DND-41 (cell line): Measurements from ENCODE around the gene SLC6A9.

ENCODE experiments used
- ATAC-seq: fragments of 200-7000 bp; cut with Tn5 transposase; 3 replicates; pipeline ENCODE4 v1.9.1; 2021; ENCODE audit warnings: low read depth; ENCODE audit not compliant: insufficient read depth
- DNase-seq: peaks from one replicate; pipeline ENCODE4 v3.0.0-alpha.2; 2020
- H2AFZ ChIP-seq: 2 replicates; pipeline ENCODE4 v1.6.0; 2012; ENCODE audit warnings: low read depth, low read length
- H3K27ac ChIP-seq: 2 replicates; pipeline ENCODE4 v1.5.1; 2012; ENCODE audit warnings: low read length, inconsistent platforms
- H3K27me3 ChIP-seq: fragments of 200-600 bp; sonication (generic); 2 replicates; pipeline ENCODE4 v1.6.0; 2012; ENCODE audit warnings: low read length, mild to moderate bottlenecking, inconsistent platforms; ENCODE audit not compliant: insufficient read depth, poor library complexity
- H3K36me3 ChIP-seq: 2 replicates; pipeline ENCODE4 v1.5.1; 2012; ENCODE audit warnings: low read length, inconsistent platforms; ENCODE audit not compliant: insufficient read depth
- H3K4me1 ChIP-seq: 2 replicates; pipeline ENCODE4 v1.5.1; 2012; ENCODE audit warnings: mild to moderate bottlenecking, low read length; ENCODE audit not compliant: insufficient read depth
- H3K4me2 ChIP-seq: 2 replicates; pipeline ENCODE4 v1.6.0; 2012; ENCODE audit warnings: mild to moderate bottlenecking, moderate library complexity, low read length, inconsistent platforms; ENCODE audit not compliant: insufficient read depth
- H3K4me3 ChIP-seq, 2 experiments: fragments of 200-600 bp in 1 of 2; shearing (Covaris generic) in 1 of 2; 2 replicates each; pipeline ENCODE4 v1.5.1; 2012 to 2016; ENCODE audit warnings: inconsistent platforms in 2 of 2, low read length in 2 of 2, mild to moderate bottlenecking in 2 of 2, low read depth in 1 of 2, moderate library complexity in 1 of 2
- H3K79me2 ChIP-seq: 2 replicates; pipeline ENCODE4 v1.6.0; 2012; ENCODE audit warnings: low read length, inconsistent platforms; ENCODE audit not compliant: insufficient read depth
- H3K9ac ChIP-seq: 2 replicates; pipeline ENCODE4 v1.6.0; 2012; ENCODE audit warnings: low read depth, mild to moderate bottlenecking, inconsistent platforms, low read length, moderate library complexity
- H3K9me3 ChIP-seq: 2 replicates; pipeline ENCODE4 v1.5.1; 2012; ENCODE audit warnings: low read length, moderate library complexity, mild to moderate bottlenecking, inconsistent platforms; ENCODE audit not compliant: insufficient read depth, severe bottlenecking
- H4K20me1 ChIP-seq: 2 replicates; pipeline ENCODE4 v1.6.0; 2012; ENCODE audit warnings: low read length; ENCODE audit not compliant: insufficient read depth
- CTCF ChIP-seq: IDR thresholded peaks from 2 replicates; pipeline ENCODE4 v1.5.1; 2012; ENCODE audit warnings: borderline replicate concordance, low read length, moderate library complexity, mild to moderate bottlenecking; ENCODE audit not compliant: poor library complexity, severe bottlenecking; ENCODE audit errors: extremely low read depth
- EZH2 ChIP-seq: IDR thresholded peaks from 3 replicates; pipeline ENCODE4 v1.6.1; 2012; ENCODE audit warnings: borderline replicate concordance, low read depth, mild to moderate bottlenecking, moderate library complexity, low read length, inconsistent platforms; ENCODE audit not compliant: severe bottlenecking

Gene SLC6A9

GRCh38 chr1:43976890-43977289 is 54.4 kb downstream of the SLC6A9 start:
- Histone ChIP-seq H3K9me3 (no peaks in the 10 kb centered on the region), H3K4me2 (peak overlapping the region; percentile 74), H3K27me3 (peaks cover 7% of the 10 kb centered on the region), H3K79me2 (peaks cover 24% of the 10 kb centered on the region), H3K27ac (no peak overlapping the region), H3K4me3 (peak overlapping the region in 1 of 2 experiments; percentile 70; a peak in 1 of 4 replicates), H3K9ac (no peak overlapping the region), H3K36me3 (peaks cover 37% of the 10 kb centered on the region), H4K20me1 (peaks cover 30% of the 10 kb centered on the region), H2AFZ (no peak overlapping the region), H3K4me1 (peaks cover 47% of the 10 kb centered on the region)
- TF ChIP-seq CTCF (no peak), EZH2 (no peak)
- ATAC-seq = no peak
- no peak for DNase-seq

- H2AFZ ChIP-seq = no peak overlapping the region
- peaks cover 7% of the 10 kb centered on the region for H3K27me3 ChIP-seq
- H3K27ac ChIP-seq = peak overlapping the region; percentile 77; the same call in 1 of the 2 replicates
- peak overlapping the region; percentile 74 for H3K4me2 ChIP-seq
- no peaks in the 10 kb centered on the region for H3K9me3 ChIP-seq
- DNase-seq (no peak), ATAC-seq (no peak)
- peak overlapping the region; percentile 90 for H3K9ac ChIP-seq
- H3K79me2 ChIP-seq = peaks cover 27% of the 10 kb centered on the region
- H3K36me3 ChIP-seq = peaks cover 39% of the 10 kb centered on the region
- H3K4me1 ChIP-seq = peaks cover 54% of the 10 kb centered on the region
- H3K4me3 ChIP-seq = peak overlapping the region; percentile 70 to 96; a peak in 3 of 4 replicates
- H4K20me1 ChIP-seq = peaks cover 30% of the 10 kb centered on the region
- no peak for TF ChIP-seq EZH2
- TF ChIP-seq CTCF = no peak
Measured at GRCh38 chr1:43976045-43976444, 55.2 kb downstream of the SLC6A9 start.

- Histone ChIP-seq H3K4me2 (peak overlapping the region; percentile 74), H2AFZ (peak overlapping the region; percentile 78), H4K20me1 (peaks cover 30% of the 10 kb centered on the region), H3K4me3 (peak overlapping the region; percentile 70 to 96), H3K9me3 (no peaks in the 10 kb centered on the region), H3K27ac (peak overlapping the region; percentile 77), H3K27me3 (peaks cover 4% of the 10 kb centered on the region), H3K79me2 (peaks cover 34% of the 10 kb centered on the region), H3K4me1 (peaks cover 60% of the 10 kb centered on the region), H3K9ac (peak overlapping the region; percentile 90), H3K36me3 (peaks cover 39% of the 10 kb centered on the region)
- peak; percentile 77 for DNase-seq
- ATAC-seq = peak; percentile 65
- no peak for TF ChIP-seq EZH2
- TF ChIP-seq CTCF = peak; percentile 2
Measured at GRCh38 chr1:43975249-43975961, 55.9 kb downstream of the SLC6A9 start.
